ENCODE measurements around the gene CT45A10.
"Not testable (repeated sequence)": the region's sequence is repeated elsewhere in the genome, so short reads cannot be mapped to it uniquely, and the experiment has no call there.

Gene CT45A10

GRCh38 chrX:135893294-135893817, at the start of gene CT45A10, which contains the start of gene SAGE1:
Gene CT45A10 (minus strand): TSS chrX:135893444. CDS start chrX:135885344, 8,100 bp downstream.
Gene SAGE1 (plus strand): TSS chrX:135893716. CDS start chrX:135896243, 2,527 bp downstream.
- no peak for DNase-seq (ENCODE audit: low read depth in 2 of 2)

- peak; percentile 0 to 7 for DNase-seq (ENCODE audit: low read depth in 2 of 2)
These were observed 38.6 kb upstream of the CT45A10 start for GRCh38 chrX:135931644-135932487.

GRCh38 chrX:135927897-135928296, 34.7 kb upstream of the CT45A10 start:
- DNase-seq (ENCODE audit: low read depth in 2 of 2), result no peak

- no peak for DNase-seq (ENCODE audit: low read depth in 2 of 2)
These were observed 30.1 kb upstream of the CT45A10 start for GRCh38 chrX:135923353-135923752.

- not testable (repeated sequence) for DNase-seq (ENCODE audit: low read depth in 2 of 2)
These were observed 27.3 kb upstream of the CT45A10 start for GRCh38 chrX:135920516-135920915.

GRCh38 chrX:135914404-135914803, 21.2 kb upstream of the CT45A10 start:
- no peak for DNase-seq (ENCODE audit: low read depth in 2 of 2)

- no peak for DNase-seq (ENCODE audit: low read depth in 2 of 2)
These were observed 17.0 kb upstream of the CT45A10 start for GRCh38 chrX:135910251-135910650.

- no peak for DNase-seq (ENCODE audit: low read depth in 2 of 2)
These were observed 463 bp downstream of the CT45A10 start for GRCh38 chrX:135892781-135893180.

- no peak for DNase-seq (ENCODE audit: low read depth in 2 of 2)
These were observed 3.1 kb downstream of the CT45A10 start for GRCh38 chrX:135890087-135890585.

- not testable (repeated sequence) for DNase-seq (ENCODE audit: low read depth in 2 of 2)
These were observed 4.3 kb downstream of the CT45A10 start for GRCh38 chrX:135888976-135889375.

- not testable (repeated sequence) for DNase-seq (ENCODE audit: low read depth in 2 of 2)
These were observed 5.0 kb downstream of the CT45A10 start for GRCh38 chrX:135888230-135888629.

- DNase-seq (ENCODE audit: low read depth in 2 of 2), result not testable (repeated sequence)
These were observed 10.5 kb downstream of the CT45A10 start for GRCh38 chrX:135882741-135883140.

GRCh38 chrX:135871712-135872111, 21.5 kb downstream of the CT45A10 start, which contains the start of gene CT45A9:
Gene CT45A9 (minus strand): TSS chrX:135871812. CDS start chrX:135868061, 3,751 bp downstream.
- DNase-seq (ENCODE audit: low read depth in 2 of 2), result not testable (repeated sequence)

GRCh38 chrX:135854438-135854837, 38.8 kb downstream of the CT45A10 start, which contains the start of gene CT45A8:
Gene CT45A8 (minus strand): TSS chrX:135854538. CDS start chrX:135850783, 3,755 bp downstream.
- not testable (repeated sequence) for DNase-seq (ENCODE audit: low read depth in 2 of 2)

GRCh38 chrX:135837180-135837579, 56.1 kb downstream of the CT45A10 start, which contains the start of gene CT45A7:
Gene CT45A7 (minus strand): TSS chrX:135837280. CDS start chrX:135833533, 3,747 bp downstream.
- DNase-seq (ENCODE audit: low read depth in 2 of 2), result not testable (repeated sequence)

Data from stimulated activated CD8-positive, alpha-beta memory T cell treated with anti-CD3 and anti-CD28 coated beads, Interleukin-7, amount 100 ng/mL, for 1 hour (primary cell).